ENCODE measurements around the gene KLHL26.

Gene KLHL26

DNA sequence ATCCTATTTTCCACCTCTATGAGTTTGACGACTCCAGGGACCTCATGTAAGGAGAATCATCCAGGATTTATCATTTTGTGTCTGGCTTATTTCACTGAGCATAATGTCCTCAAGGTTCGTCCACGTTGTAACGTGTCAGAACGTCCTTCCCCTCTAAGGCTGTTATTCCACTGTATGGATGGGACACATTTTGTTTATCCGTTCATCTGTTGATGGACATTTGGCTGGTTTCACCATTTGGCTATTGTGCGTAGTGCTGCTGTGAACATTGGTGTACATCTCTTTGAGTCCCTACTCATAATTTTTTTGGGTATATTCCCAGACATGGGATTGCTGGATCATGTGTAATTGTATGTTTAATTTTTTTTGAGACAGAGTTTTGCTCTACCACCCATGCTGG is 68.1 kb downstream of the KLHL26 start (continued):
- TF ChIP-seq FEZF1 (tag by site-specific recombination; IDR thresholded peaks at IDR 0.05) = no peak
- TF ChIP-seq ZNF571 (tag by site-specific recombination; IDR thresholded peaks at IDR 0.05) = no peak
- TF ChIP-seq ZNF19 (tag by site-specific recombination; IDR thresholded peaks at IDR 0.05; ENCODE audit: low read depth) = no peak
- TF ChIP-seq, protein P1, sequence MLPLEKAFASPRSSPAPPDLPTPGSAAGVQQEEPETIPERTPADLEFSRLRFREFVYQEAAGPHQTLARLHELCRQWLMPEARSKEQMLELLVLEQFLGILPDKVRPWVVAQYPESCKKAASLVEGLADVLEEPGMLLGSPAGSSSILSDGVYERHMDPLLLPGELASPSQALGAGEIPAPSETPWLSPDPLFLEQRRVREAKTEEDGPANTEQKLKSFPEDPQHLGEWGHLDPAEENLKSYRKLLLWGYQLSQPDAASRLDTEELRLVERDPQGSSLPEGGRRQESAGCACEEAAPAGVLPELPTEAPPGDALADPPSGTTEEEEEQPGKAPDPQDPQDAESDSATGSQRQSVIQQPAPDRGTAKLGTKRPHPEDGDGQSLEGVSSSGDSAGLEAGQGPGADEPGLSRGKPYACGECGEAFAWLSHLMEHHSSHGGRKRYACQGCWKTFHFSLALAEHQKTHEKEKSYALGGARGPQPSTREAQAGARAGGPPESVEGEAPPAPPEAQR (tag by site-specific recombination; IDR thresholded peaks at IDR 0.05) = no peak
- no peak for TF ChIP-seq ZNF274 (IDR thresholded peaks at IDR 0.05; ENCODE audit: low read length)
- TF ChIP-seq ZNF274 (tag by site-specific recombination; IDR thresholded peaks at IDR 0.05; ENCODE audit: borderline replicate concordance) = no peak

DNA sequence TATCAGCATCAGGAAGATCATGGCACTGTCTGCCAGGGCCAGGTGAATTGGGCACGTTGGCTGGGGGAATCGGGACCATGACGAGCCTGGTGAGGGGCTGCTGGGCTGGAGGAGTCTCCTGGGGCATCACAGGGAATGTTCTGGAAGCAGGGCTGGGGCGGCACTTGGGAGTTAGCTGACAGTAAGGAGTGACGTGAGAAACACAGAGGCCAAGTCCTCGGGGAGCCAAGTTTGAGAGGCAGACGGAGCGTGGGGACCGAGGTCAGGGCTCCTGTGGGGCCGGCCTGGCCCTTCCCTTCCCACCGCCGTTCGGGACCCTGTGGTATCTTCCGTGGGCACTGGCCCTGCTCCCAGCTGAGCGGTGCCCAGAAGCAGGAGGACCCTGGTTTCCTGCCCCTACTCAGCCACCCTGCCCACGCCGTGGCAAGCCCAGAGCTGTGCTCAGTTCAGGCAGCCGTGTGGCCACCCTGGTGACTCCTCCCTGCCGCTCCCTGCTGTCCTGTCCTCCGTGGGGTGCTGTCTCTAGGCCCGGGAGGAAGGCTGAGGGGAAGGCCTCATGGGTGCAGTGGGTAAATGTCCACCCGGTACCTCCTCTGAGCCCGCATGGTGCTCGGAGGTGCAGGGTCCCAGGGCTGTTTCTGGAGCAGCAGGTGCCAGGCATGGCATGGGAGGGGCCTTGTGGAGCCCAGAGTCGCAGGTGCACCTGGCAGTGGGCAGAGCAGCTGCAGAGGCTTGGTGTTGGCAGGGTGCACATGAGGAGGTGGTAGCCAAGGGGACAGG is 71.8 kb downstream of the KLHL26 start:
- no peaks in the 10 kb centered on the region for H3K4me1 ChIP-seq (ENCODE audit: control insufficient read depth, insufficient read depth, low read length)
- TF ChIP-seq IKZF3 (tag by site-specific recombination; IDR thresholded peaks at IDR 0.05) (no peak), ZIC2 (tag by site-specific recombination; IDR thresholded peaks at IDR 0.05) (peak; percentile 18; the same call in 1 of the 2 replicates)
- TF ChIP-seq, protein P2, sequence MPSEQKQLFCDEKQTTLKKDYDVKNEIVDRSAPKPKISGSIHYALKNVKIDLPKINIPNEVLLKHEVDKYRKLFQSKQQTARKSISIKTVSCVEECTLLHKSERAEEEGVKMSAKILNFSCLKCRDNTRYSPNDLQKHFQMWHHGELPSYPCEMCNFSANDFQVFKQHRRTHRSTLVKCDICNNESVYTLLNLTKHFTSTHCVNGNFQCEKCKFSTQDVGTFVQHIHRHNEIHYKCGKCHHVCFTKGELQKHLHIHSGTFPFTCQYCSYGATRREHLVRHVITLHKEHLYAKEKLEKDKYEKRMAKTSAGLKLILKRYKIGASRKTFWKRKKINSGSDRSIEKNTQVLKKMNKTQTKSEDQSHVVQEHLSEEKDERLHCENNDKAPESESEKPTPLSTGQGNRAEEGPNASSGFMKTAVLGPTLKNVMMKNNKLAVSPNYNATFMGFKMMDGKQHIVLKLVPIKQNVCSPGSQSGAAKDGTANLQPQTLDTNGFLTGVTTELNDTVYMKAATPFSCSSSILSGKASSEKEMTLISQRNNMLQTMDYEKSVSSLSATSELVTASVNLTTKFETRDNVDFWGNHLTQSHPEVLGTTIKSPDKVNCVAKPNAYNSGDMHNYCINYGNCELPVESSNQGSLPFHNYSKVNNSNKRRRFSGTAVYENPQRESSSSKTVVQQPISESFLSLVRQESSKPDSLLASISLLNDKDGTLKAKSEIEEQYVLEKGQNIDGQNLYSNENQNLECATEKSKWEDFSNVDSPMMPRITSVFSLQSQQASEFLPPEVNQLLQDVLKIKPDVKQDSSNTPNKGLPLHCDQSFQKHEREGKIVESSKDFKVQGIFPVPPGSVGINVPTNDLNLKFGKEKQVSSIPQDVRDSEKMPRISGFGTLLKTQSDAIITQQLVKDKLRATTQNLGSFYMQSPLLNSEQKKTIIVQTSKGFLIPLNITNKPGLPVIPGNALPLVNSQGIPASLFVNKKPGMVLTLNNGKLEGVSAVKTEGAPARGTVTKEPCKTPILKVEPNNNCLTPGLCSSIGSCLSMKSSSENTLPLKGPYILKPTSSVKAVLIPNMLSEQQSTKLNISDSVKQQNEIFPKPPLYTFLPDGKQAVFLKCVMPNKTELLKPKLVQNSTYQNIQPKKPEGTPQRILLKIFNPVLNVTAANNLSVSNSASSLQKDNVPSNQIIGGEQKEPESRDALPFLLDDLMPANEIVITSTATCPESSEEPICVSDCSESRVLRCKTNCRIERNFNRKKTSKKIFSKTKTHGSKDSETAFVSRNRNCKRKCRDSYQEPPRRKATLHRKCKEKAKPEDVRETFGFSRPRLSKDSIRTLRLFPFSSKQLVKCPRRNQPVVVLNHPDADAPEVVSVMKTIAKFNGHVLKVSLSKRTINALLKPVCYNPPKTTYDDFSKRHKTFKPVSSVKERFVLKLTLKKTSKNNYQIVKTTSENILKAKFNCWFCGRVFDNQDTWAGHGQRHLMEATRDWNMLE (tag by site-specific recombination; conservative IDR thresholded peaks at IDR 0.05; ENCODE audit: low read depth) = no peak
- H3K27ac ChIP-seq (ENCODE audit: extremely low read depth, low read depth, low read length) = no peak overlapping the region
- H3K36me3 ChIP-seq (ENCODE audit: control insufficient read depth in 2 of 2, insufficient read depth in 1 of 2, low read length in 2 of 2) = no peaks in the 10 kb centered on the region
- no peaks in the 10 kb centered on the region for H3K9me3 ChIP-seq (ENCODE audit: control insufficient read depth, insufficient read depth, low read depth, low read length)
- POLR2A ChIA-PET = no interaction called here
- H3K4me3 ChIP-seq (ENCODE audit: low read depth, low read length) = no peak overlapping the region
- CTCF ChIA-PET = no interaction called here

DNA sequence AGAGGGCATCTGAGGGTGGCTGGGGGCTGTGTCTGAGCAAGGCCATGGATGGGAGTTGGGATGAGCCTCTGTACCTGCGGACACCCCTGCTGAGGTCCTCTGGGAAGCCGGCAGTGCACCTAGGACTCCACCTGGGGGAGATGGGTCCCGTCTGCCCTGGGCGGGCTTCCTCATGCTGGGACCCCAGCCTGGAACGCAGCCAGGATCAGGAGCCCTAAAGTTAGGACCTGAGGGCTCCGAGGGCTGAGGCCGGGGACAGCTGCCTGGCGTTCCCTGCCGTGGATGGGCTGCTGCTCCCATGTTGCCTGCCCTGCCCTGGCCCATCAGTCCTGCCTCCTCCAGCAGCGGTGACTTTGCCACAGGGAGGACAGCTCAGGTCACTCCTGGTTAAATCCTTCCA is 72.7 kb downstream of the KLHL26 start:
- Histone ChIP-seq H3K27ac (ENCODE audit: extremely low read depth, low read depth, low read length) (no peak overlapping the region), H3K9me3 (ENCODE audit: control insufficient read depth, insufficient read depth, low read depth, low read length) (no peaks in the 10 kb centered on the region), H3K4me3 (ENCODE audit: low read depth, low read length) (no peak overlapping the region), H3K36me3 (ENCODE audit: control insufficient read depth in 2 of 2, insufficient read depth in 1 of 2, low read length in 2 of 2) (no peaks in the 10 kb centered on the region), H3K4me1 (ENCODE audit: control insufficient read depth, insufficient read depth, low read length) (no peaks in the 10 kb centered on the region)
- CTCF ChIA-PET = no interaction called here
- POLR2A ChIA-PET = interaction anchor here (0.6 kb wide), 1 partner anchor 71 kb away, joined by 6 read pairs; no protein-coding TSS in a partner anchor
- TF ChIP-seq, protein P1 (tag by site-specific recombination; IDR thresholded peaks at IDR 0.05) = no peak
- TF ChIP-seq ZNF837 (tag by site-specific recombination; IDR thresholded peaks at IDR 0.05) = no peak
- no peak for TF ChIP-seq ZNF202 (tag by site-specific recombination; IDR thresholded peaks at IDR 0.05; ENCODE audit: borderline replicate concordance)
- no peak for TF ChIP-seq ZBTB7A (tag by site-specific recombination; IDR thresholded peaks at IDR 0.05; ENCODE audit: low read depth)
- TF ChIP-seq ZNF140 (tag by site-specific recombination; IDR thresholded peaks at IDR 0.05) = no peak
- TF ChIP-seq, protein P2 (tag by site-specific recombination; conservative IDR thresholded peaks at IDR 0.05; ENCODE audit: low read depth) = no peak

Data from HEK293 (cell line).